Measurements from ENCODE around the gene CUL3. TPM values are rescaled to one million over a fixed set of nuclear protein-coding genes. Genes with fewer than 3 reads are reported as not detected.

Gene CUL3
- total RNA-seq, 1 donor from 2014 or later: 33.5 TPM

DNA sequence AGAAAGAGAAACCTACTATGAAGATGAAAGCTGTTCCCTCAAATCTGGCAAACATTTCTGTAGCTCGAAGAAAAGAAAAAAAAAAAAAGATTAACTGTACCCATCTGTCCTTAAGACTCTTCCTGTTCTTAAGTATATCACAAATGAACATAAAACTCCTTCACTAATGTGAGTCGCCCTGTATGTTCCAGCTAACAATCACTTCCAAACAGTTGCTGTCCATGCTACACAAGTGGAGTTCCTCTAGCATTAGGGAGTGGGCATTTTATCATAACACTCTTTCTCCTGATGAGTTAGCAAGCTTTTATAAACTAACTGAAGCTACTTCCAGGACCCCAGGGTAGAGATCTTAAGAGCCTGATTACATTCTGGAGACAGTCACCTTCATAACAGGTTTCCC is 5.8 kb downstream of the CUL3 start:
- DNase-seq (ENCODE audit: low read depth): no peak
- TF ChIP-seq, protein P1, sequence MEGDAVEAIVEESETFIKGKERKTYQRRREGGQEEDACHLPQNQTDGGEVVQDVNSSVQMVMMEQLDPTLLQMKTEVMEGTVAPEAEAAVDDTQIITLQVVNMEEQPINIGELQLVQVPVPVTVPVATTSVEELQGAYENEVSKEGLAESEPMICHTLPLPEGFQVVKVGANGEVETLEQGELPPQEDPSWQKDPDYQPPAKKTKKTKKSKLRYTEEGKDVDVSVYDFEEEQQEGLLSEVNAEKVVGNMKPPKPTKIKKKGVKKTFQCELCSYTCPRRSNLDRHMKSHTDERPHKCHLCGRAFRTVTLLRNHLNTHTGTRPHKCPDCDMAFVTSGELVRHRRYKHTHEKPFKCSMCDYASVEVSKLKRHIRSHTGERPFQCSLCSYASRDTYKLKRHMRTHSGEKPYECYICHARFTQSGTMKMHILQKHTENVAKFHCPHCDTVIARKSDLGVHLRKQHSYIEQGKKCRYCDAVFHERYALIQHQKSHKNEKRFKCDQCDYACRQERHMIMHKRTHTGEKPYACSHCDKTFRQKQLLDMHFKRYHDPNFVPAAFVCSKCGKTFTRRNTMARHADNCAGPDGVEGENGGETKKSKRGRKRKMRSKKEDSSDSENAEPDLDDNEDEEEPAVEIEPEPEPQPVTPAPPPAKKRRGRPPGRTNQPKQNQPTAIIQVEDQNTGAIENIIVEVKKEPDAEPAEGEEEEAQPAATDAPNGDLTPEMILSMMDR (conservative IDR thresholded peaks at IDR 0.05; ENCODE audit: low read depth, low read length): no peak
- no peak overlapping the region for H3K4me3 ChIP-seq (ENCODE audit: low read depth, low read length)

DNA sequence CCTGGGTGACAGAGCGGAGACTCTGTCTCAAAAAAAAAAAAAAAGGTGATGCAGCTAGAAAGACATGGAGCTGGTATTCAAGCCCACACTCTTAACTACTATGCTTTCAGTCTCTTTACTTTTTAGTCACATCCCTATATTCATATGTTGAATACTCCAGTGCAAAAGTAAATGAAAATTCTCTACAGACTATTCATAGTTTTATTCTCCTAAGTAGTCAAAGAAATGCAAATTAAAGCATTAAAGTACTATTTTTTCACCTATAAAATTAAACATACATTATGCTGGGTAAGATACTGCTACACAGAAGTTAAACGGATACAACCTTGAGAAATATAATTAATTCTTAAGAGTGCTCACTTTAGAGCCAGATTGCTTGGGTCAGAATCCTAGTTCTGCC is 7.6 kb downstream of the CUL3 start:
- TF ChIP-seq, protein P1 (conservative IDR thresholded peaks at IDR 0.05; ENCODE audit: low read depth, low read length): no peak
- H3K4me3 ChIP-seq (ENCODE audit: low read depth, low read length): no peak overlapping the region

DNA sequence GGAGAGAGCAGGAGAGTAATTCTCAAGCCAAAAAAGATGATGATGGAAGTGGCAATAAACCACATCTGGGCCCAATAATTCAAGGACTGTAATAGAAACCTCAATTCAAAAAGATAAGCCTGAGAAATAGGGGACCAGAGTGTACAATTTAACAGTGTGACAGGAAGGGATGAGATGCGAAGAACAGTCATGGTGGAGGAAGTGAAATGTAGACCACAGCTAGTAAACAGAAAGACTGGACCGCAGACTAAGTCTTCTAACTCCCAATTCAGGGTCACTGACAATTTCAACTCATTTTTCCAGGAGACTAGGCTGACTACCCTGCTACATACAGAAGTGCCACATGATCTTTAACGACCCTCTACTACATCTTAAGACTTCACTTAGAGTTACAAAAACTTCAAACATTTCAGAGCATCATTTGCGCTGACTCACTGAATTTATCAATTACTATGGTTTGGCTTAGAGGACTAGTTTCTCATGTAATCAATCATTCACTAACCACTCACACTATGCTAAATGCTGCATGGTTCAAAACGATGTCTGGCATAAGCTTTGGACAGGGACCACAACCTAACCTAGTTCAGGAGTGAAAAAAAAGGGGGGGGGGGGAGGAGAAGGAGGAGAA is 9.0 kb downstream of the CUL3 start:
- no peak for DNase-seq (ENCODE audit: low read depth)
- TF ChIP-seq, protein P1 (conservative IDR thresholded peaks at IDR 0.05; ENCODE audit: low read depth, low read length): no peak

More for the DNA sequence above, 7.6 kb downstream of the CUL3 start:
- no peak for DNase-seq (ENCODE audit: low read depth)

DNA sequence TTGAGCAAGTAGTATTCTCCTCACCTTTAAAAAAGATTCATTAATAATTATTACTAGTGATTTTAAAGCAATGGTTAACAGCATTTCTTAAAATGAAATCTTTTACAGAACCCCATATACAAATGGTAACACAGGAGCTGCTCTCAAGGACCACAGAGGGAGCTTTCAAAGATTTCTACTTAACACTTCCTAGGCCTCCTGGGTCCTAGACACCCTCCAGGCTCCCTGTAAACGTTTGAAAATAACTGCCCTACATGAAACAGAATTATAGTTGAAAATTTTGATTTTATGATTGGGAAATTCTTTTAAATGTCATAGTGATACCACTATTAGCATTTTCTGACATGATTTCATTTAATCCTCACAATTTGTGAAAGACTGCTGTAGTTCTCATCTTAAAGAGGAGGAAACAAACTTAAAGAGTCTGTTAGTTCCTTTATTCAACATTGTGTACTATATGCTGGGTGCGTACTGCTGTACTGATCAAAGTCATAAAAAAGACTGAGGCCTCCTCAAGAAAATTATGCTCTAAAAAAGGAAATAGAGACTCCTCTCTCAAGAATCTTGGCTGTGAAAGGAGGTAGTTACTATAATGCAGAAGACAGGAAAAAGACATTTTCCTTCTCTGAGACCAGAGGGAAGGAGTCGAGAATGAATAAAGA is 10.6 kb downstream of the CUL3 start:
- H3K4me3 ChIP-seq (ENCODE audit: low read depth, low read length): no peak overlapping the region
- no peak for DNase-seq (ENCODE audit: low read depth)
- TF ChIP-seq, protein P1 (conservative IDR thresholded peaks at IDR 0.05; ENCODE audit: low read depth, low read length): no peak

More for the DNA sequence above, 9.0 kb downstream of the CUL3 start:
- H3K4me3 ChIP-seq (ENCODE audit: low read depth, low read length): no peak overlapping the region

DNA sequence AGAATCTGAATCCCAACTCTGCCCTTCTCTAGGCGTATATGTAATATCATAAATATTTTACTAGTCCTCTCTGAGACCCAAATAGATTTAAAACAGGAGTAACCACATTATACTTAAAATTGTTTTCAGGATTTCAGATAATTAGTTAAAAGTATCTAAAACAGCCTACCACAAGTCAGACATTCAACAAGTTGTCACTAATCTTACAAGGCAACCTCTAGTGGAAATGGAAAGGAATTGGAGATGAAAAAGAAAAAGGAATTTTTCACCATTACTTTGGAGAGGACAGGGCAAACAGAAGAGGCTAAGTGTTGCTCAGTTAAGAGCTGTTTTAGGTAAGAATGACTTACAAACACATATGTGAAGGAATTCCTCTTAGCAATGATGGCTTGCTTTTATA is 11.4 kb downstream of the CUL3 start:
- TF ChIP-seq, protein P1 (conservative IDR thresholded peaks at IDR 0.05; ENCODE audit: low read depth, low read length): no peak

DNA sequence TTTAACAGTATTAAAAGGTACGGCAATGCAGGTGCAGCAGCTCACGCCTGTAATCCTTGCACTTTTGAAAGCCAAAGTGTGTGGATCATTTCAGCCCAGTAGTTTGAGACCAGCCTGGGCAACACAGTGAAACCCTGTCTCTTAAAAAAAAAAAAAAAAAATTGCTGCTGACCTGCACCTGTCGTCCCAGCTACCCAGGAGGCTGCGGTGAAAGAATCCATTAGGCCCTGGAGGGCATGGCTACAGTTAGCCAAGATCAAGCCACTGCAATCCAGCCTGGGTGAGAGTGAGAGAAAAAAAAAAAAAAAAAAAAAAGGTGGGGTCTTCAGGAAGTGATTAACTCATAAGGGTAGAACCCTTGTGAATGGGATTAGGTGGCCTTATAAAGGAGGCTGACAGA is 12.8 kb downstream of the CUL3 start:
- H3K4me3 ChIP-seq (ENCODE audit: low read depth, low read length): no peak overlapping the region
- DNase-seq (ENCODE audit: low read depth): no peak
- TF ChIP-seq, protein P1 (conservative IDR thresholded peaks at IDR 0.05; ENCODE audit: low read depth, low read length): no peak

More for the DNA sequence above, 11.4 kb downstream of the CUL3 start:
- no peak for DNase-seq (ENCODE audit: low read depth)
- H3K4me3 ChIP-seq (ENCODE audit: low read depth, low read length): no peak overlapping the region
